Smooth muscle cell (in vitro differentiated cells): ENCODE measurements around the gene CNEP1R1. TPM values are rescaled to one million over a fixed set of nuclear protein-coding genes. Genes with fewer than 3 reads are reported as not detected.
A peak's percentile ranks its signal among the peaks of the same experiment; 100 is the strongest.

Source experiments
- DNase-seq: peaks from one replicate; lab custom pipeline; 2025; ENCODE audit not compliant: unreplicated experiment; lab: John Stamatoyannopoulos, UW
- H2AFZ ChIP-seq: fragments of 200-600 bp; sonication (generic); 2 replicates; pipeline ENCODE4 v1.6.0; 2016; ENCODE audit warnings: antibody characterized with exemption, low read depth, mild to moderate bottlenecking
- H3F3A ChIP-seq: fragments of 200-600 bp; sonication (generic); 2 replicates; pipeline ENCODE4 v1.6.0; 2017; ENCODE audit warnings: antibody characterized with exemption, low read depth
- H3K27ac ChIP-seq: fragments of 200-600 bp; sonication (generic); 2 replicates; pipeline ENCODE4 v1.5.1; 2016; ENCODE audit warnings: low read depth, mild to moderate bottlenecking
- H3K27me3 ChIP-seq: fragments of 200-600 bp; sonication (generic); 2 replicates; pipeline ENCODE4 v1.6.1; 2016; ENCODE audit warnings: low read depth, mild to moderate bottlenecking
- H3K36me3 ChIP-seq: fragments of 200-600 bp; sonication (generic); 2 replicates; pipeline ENCODE4 v1.5.1; 2016; ENCODE audit warnings: low read depth
- H3K4me1 ChIP-seq: fragments of 200-600 bp; sonication (generic); 2 replicates; pipeline ENCODE4 v1.5.1; 2016; ENCODE audit warnings: low read depth
- H3K4me2 ChIP-seq: fragments of 200-600 bp; sonication (generic); 2 replicates; pipeline ENCODE4 v1.6.0; 2016; ENCODE audit warnings: mild to moderate bottlenecking
- H3K4me3 ChIP-seq: fragments of 200-600 bp; sonication (generic); 2 replicates; pipeline ENCODE4 v1.5.1; 2016; ENCODE audit warnings: mild to moderate bottlenecking
- H3K79me2 ChIP-seq: fragments of 200-600 bp; sonication (generic); 2 replicates; pipeline ENCODE4 v1.6.0; 2016; ENCODE audit warnings: low read depth, mild to moderate bottlenecking
- H3K9ac ChIP-seq: fragments of 200-600 bp; sonication (generic); 2 replicates; pipeline ENCODE4 v1.6.0; 2016; ENCODE audit warnings: low read depth
- H3K9me3 ChIP-seq: fragments of 200-600 bp; sonication (generic); replicated peaks from 2 replicates; pipeline ENCODE4 v1.5.1; 2016; ENCODE audit warnings: low read depth
- H4K20me1 ChIP-seq: fragments of 200-600 bp; sonication (generic); 2 replicates; pipeline ENCODE4 v1.6.0; 2016; ENCODE audit warnings: low read depth
- CTCF ChIP-seq: fragments of 200-600 bp; sonication (generic); IDR thresholded peaks from 2 replicates; pipeline ENCODE4 v1.5.1; 2017; ENCODE audit warnings: borderline replicate concordance, mild to moderate bottlenecking, antibody characterized with exemption; ENCODE audit not compliant: insufficient read depth, poor library complexity, severe bottlenecking
- WGBS: methylation state at CpG from one replicate; pipeline ENCODE4 v1.1.7; 2016; ENCODE audit warnings: low lambda C conversion rate; 5-methylcytosine and 5-hydroxymethylcytosine counted together
- polyA plus RNA-seq: library from polyadenylated mRNA; unstranded; fragments of >200 nt; fragmentation: Nextera tagmentation; extraction: Ambion mirVana; gene quantifications from 2 replicates; pipeline ENCODE4 v1.2.1, GENCODE V29; 2016
- total RNA-seq: library from RNA; depleted of rRNA; stranded (reverse); fragments of >200 nt; gene quantifications from 2 replicates; pipeline ENCODE4 v1.2.3, GENCODE V29; 2014

The CNEP1R1 gene
- total and polyA plus RNA-seq, 2 experiments from 2014 or later = 21.3 to 31.7 TPM

GRCh38 chr16:50067290-50067853 lies 42.3 kb downstream of the CNEP1R1 start:
- H3K27me3 ChIP-seq = no peaks in the 10 kb centered on the region
- no peak overlapping the region for H3K4me3 ChIP-seq
- peak overlapping the region; percentile 100 for H3K4me2 ChIP-seq
- no peak overlapping the region for H3K27ac ChIP-seq
- peaks cover 18% of the 10 kb centered on the region for H4K20me1 ChIP-seq
- no peak overlapping the region for H2AFZ ChIP-seq
- peaks cover 11% of the 10 kb centered on the region for H3K79me2 ChIP-seq
- H3F3A ChIP-seq = peaks cover 9% of the 10 kb centered on the region
- no peaks in the 10 kb centered on the region for H3K9me3 ChIP-seq
- WGBS = 27% methylated on average over 3 of the region's 3 CpGs
- H3K36me3 ChIP-seq = peaks cover 5% of the 10 kb centered on the region
- DNase-seq = no peak
- H3K9ac ChIP-seq = no peak overlapping the region
- peak; percentile 39 for TF ChIP-seq CTCF
- peaks cover 3% of the 10 kb centered on the region for H3K4me1 ChIP-seq

DNA sequence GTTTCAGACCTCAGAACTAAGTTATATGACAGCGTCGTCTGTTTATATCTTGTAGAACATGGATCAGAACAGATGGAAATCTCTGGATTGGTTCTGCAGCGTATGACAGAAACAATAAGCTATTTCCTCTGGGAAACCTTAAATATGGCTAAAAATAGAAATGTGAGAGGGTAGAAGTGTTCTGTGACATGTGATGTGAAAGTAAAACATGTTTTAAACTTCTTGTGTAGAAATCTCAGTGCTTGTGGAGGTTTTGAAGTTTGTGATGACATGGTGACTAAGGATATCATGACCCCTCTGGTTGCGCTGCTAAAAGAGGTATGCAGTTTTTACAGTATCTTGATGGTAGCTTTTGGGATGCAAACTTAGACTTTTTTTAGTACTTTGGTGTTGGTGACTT lies 43.5 kb downstream of the CNEP1R1 start:
- H3K79me2 ChIP-seq = peaks cover 11% of the 10 kb centered on the region
- H2AFZ ChIP-seq = no peak overlapping the region
- WGBS = 96% methylated on average over 4 of the region's 4 CpGs
- H3K27me3 ChIP-seq = no peaks in the 10 kb centered on the region
- peaks cover 3% of the 10 kb centered on the region for H3K4me1 ChIP-seq
- H3K9ac ChIP-seq = no peak overlapping the region
- no peak for DNase-seq
- no peaks in the 10 kb centered on the region for H3K9me3 ChIP-seq
- TF ChIP-seq CTCF = no peak
- H3K36me3 ChIP-seq = peaks cover 5% of the 10 kb centered on the region
- no peak overlapping the region for H3K4me2 ChIP-seq
- H4K20me1 ChIP-seq = peaks cover 18% of the 10 kb centered on the region
- no peak overlapping the region for H3K27ac ChIP-seq
- H3F3A ChIP-seq = peaks cover 9% of the 10 kb centered on the region
- H3K4me3 ChIP-seq = no peak overlapping the region

GRCh38 chr16:50069060-50069459 lies 44.0 kb downstream of the CNEP1R1 start:
- peaks cover 18% of the 10 kb centered on the region for H4K20me1 ChIP-seq
- H3K36me3 ChIP-seq = peaks cover 5% of the 10 kb centered on the region
- no peaks in the 10 kb centered on the region for H3K27me3 ChIP-seq
- peaks cover 11% of the 10 kb centered on the region for H3K79me2 ChIP-seq
- H3K4me1 ChIP-seq = peaks cover 3% of the 10 kb centered on the region
- no peaks in the 10 kb centered on the region for H3K9me3 ChIP-seq
- no peak overlapping the region for H3K4me2 ChIP-seq
- 97% methylated on average over 1 of the region's 1 CpG for WGBS
- H3K27ac ChIP-seq = no peak overlapping the region
- no peak overlapping the region for H3K9ac ChIP-seq
- no peak overlapping the region for H2AFZ ChIP-seq
- peaks cover 9% of the 10 kb centered on the region for H3F3A ChIP-seq
- TF ChIP-seq CTCF = no peak
- H3K4me3 ChIP-seq = no peak overlapping the region
- no peak for DNase-seq

- Histone ChIP-seq H3K27me3 (no peaks in the 10 kb centered on the region), H3K27ac (no peak overlapping the region), H3K9ac (no peak overlapping the region), H3K4me1 (peaks cover 3% of the 10 kb centered on the region), H3K4me3 (no peak overlapping the region), H3K36me3 (peaks cover 10% of the 10 kb centered on the region), H3K9me3 (no peaks in the 10 kb centered on the region), H3K79me2 (peaks cover 11% of the 10 kb centered on the region), H3F3A (no peaks in the 10 kb centered on the region), H2AFZ (no peak overlapping the region), H4K20me1 (peaks cover 18% of the 10 kb centered on the region), H3K4me2 (no peak overlapping the region)
- 83% methylated on average over 2 of the region's 2 CpGs for WGBS
- DNase-seq = no peak
- TF ChIP-seq CTCF = no peak
Observed at GRCh38 chr16:50071075-50071671, 46.1 kb downstream of the CNEP1R1 start.
